ENCODE data around the gene SF3B6. TPM values are rescaled to one million over a fixed set of nuclear protein-coding genes. Genes with fewer than 3 reads are reported as not detected.

Gene SF3B6
- total and polyA plus RNA-seq, 9 of the 15 experiments (the other 6 are each of a cell fraction or from before 2014, with no cell fraction given) = 146 to 591 (median 295) TPM

GRCh38 chr2:24083567-24084385 is 7.7 kb upstream of the SF3B6 start (continued):
- TF ChIP-seq ZNF212 (CRISPR knock-in tag; IDR thresholded peaks at IDR 0.05) (no peak), TCF3 (CRISPR knock-in tag; IDR thresholded peaks at IDR 0.05) (peak; percentile 30), MBD1 (CRISPR knock-in tag; IDR thresholded peaks at IDR 0.05) (no peak), ZNF766 (CRISPR knock-in tag; conservative IDR thresholded peaks at IDR 0.05) (peak; percentile 45; the same call in 1 of the 2 replicates), ZBTB1 (CRISPR knock-in tag; IDR thresholded peaks at IDR 0.05; ENCODE audit: borderline replicate concordance, low read depth) (peak; percentile 84; the same call in 1 of the 2 replicates), EP300 (IDR thresholded peaks at IDR 0.05; ENCODE audit: low read length) (peak; percentile 28; the same call in 1 of the 2 replicates), ZNF592 (IDR thresholded peaks at IDR 0.05) (no peak; the same call in 1 of the 2 replicates)
- TF ChIP-seq, protein P1, sequence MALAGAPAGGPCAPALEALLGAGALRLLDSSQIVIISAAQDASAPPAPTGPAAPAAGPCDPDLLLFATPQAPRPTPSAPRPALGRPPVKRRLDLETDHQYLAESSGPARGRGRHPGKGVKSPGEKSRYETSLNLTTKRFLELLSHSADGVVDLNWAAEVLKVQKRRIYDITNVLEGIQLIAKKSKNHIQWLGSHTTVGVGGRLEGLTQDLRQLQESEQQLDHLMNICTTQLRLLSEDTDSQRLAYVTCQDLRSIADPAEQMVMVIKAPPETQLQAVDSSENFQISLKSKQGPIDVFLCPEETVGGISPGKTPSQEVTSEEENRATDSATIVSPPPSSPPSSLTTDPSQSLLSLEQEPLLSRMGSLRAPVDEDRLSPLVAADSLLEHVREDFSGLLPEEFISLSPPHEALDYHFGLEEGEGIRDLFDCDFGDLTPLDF (CRISPR knock-in tag; IDR thresholded peaks at IDR 0.05) = peak; percentile 70; the same call in 1 of the 2 replicates
- TF ChIP-seq, protein P2, sequence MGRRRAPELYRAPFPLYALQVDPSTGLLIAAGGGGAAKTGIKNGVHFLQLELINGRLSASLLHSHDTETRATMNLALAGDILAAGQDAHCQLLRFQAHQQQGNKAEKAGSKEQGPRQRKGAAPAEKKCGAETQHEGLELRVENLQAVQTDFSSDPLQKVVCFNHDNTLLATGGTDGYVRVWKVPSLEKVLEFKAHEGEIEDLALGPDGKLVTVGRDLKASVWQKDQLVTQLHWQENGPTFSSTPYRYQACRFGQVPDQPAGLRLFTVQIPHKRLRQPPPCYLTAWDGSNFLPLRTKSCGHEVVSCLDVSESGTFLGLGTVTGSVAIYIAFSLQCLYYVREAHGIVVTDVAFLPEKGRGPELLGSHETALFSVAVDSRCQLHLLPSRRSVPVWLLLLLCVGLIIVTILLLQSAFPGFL (CRISPR knock-in tag; IDR thresholded peaks at IDR 0.05) = 0 out of 2 replicates have a peak, but pooled peaks have one; percentile 30
- TF ChIP-seq, protein P3, sequence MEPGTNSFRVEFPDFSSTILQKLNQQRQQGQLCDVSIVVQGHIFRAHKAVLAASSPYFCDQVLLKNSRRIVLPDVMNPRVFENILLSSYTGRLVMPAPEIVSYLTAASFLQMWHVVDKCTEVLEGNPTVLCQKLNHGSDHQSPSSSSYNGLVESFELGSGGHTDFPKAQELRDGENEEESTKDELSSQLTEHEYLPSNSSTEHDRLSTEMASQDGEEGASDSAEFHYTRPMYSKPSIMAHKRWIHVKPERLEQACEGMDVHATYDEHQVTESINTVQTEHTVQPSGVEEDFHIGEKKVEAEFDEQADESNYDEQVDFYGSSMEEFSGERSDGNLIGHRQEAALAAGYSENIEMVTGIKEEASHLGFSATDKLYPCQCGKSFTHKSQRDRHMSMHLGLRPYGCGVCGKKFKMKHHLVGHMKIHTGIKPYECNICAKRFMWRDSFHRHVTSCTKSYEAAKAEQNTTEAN (CRISPR knock-in tag; IDR thresholded peaks at IDR 0.05) = peak; percentile 75; the same call in 1 of the 2 replicates
- TF ChIP-seq, protein P4, sequence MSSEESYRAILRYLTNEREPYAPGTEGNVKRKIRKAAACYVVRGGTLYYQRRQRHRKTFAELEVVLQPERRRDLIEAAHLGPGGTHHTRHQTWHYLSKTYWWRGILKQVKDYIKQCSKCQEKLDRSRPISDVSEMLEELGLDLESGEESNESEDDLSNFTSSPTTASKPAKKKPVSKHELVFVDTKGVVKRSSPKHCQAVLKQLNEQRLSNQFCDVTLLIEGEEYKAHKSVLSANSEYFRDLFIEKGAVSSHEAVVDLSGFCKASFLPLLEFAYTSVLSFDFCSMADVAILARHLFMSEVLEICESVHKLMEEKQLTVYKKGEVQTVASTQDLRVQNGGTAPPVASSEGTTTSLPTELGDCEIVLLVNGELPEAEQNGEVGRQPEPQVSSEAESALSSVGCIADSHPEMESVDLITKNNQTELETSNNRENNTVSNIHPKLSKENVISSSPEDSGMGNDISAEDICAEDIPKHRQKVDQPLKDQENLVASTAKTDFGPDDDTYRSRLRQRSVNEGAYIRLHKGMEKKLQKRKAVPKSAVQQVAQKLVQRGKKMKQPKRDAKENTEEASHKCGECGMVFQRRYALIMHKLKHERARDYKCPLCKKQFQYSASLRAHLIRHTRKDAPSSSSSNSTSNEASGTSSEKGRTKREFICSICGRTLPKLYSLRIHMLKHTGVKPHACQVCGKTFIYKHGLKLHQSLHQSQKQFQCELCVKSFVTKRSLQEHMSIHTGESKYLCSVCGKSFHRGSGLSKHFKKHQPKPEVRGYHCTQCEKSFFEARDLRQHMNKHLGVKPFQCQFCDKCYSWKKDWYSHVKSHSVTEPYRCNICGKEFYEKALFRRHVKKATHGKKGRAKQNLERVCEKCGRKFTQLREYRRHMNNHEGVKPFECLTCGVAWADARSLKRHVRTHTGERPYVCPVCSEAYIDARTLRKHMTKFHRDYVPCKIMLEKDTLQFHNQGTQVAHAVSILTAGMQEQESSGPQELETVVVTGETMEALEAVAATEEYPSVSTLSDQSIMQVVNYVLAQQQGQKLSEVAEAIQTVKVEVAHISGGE (CRISPR knock-in tag; IDR thresholded peaks at IDR 0.05) = peak in 1 of 3 experiments; percentile 5; a peak in 2 of 6 replicates

Data from K562 (cell line).